ENCODE data around the gene ARHGAP18.

The ARHGAP18 gene

DNA sequence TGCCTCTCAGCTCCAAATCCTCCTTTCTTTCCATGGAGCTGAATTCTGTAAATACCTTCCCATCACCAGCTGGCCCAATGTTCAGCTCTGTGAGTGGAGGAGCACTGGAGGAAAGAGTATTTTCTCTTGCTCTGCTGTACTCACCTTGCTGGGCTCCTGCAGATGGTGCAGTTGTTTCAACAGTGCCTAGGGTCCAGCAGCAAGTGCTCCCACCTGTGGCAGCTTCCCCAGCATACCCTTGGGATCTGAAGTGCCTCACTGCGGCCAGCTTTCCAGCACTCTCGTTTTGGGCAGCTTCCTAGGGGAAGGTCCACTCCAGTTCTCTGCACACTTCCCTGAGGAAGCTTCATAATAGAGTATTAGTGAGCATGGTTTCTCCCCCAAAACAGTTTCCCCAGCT, 170.9 kb downstream of the ARHGAP18 start:
- no peaks in the 10 kb centered on the region for H3K27me3 Mint-ChIP-seq (ENCODE audit: low read depth, poor library complexity)
- no peaks in the 10 kb centered on the region for H3K4me1 Mint-ChIP-seq
- H3K36me3 Mint-ChIP-seq (ENCODE audit: low read depth): no peaks in the 10 kb centered on the region
- DNase-seq: no peak
- H3K9me3 Mint-ChIP-seq: peaks cover 1% of the 10 kb centered on the region
- no peak overlapping the region for H3K4me3 Mint-ChIP-seq
- TF ChIP-seq, protein P1, sequence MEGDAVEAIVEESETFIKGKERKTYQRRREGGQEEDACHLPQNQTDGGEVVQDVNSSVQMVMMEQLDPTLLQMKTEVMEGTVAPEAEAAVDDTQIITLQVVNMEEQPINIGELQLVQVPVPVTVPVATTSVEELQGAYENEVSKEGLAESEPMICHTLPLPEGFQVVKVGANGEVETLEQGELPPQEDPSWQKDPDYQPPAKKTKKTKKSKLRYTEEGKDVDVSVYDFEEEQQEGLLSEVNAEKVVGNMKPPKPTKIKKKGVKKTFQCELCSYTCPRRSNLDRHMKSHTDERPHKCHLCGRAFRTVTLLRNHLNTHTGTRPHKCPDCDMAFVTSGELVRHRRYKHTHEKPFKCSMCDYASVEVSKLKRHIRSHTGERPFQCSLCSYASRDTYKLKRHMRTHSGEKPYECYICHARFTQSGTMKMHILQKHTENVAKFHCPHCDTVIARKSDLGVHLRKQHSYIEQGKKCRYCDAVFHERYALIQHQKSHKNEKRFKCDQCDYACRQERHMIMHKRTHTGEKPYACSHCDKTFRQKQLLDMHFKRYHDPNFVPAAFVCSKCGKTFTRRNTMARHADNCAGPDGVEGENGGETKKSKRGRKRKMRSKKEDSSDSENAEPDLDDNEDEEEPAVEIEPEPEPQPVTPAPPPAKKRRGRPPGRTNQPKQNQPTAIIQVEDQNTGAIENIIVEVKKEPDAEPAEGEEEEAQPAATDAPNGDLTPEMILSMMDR (IDR thresholded peaks at IDR 0.05): no peak
- no peak overlapping the region for H3K27ac Mint-ChIP-seq

DNA sequence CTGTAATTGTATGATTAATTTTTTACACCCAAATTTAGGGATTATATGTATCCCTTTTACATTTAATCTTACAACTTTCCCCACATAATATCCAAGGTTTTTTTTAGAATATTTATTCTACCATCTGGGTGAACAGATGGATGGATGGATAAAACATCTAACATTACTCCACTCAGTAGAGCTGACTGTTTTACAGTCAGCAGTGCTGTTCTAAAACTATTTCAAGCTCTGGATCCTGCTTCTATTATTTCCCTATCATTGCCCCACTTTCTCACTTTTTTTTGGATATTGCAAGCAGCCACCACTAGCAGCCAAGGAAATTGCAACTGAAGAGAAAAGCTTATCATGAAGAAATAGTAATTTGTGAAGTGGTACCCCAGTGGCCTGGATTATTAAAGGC, 173.7 kb downstream of the ARHGAP18 start:
- Mint-ChIP-seq H3K4me3 (no peak overlapping the region), H3K4me1 (no peaks in the 10 kb centered on the region), H3K27ac (no peak overlapping the region), H3K9me3 (peaks cover 7% of the 10 kb centered on the region), H3K36me3 (ENCODE audit: low read depth) (no peaks in the 10 kb centered on the region), H3K27me3 (ENCODE audit: low read depth, poor library complexity) (no peaks in the 10 kb centered on the region)
- TF ChIP-seq, protein P1 (IDR thresholded peaks at IDR 0.05): no peak
- no peak for DNase-seq

DNA sequence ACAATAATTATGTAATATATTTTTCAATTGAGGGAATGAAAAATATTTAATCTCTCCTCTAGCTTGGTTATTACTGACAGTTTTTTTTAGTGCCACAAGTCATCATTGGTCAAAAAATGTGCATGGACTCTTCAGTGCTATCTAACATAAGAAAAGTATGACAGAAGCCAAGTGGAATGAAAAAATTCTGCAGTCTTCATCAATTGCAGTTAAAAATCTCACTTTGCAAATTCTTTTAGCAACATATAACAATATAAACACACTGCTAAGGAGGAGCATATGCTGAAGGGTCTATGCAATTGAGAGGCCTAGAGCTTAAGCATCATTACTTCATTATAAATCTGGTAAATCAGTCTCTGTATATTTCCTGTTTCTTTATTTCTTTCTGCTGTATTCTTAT, 175.1 kb downstream of the ARHGAP18 start:
- H3K9me3 Mint-ChIP-seq: peaks cover 7% of the 10 kb centered on the region

More for the DNA sequence above, 175.1 kb downstream of the ARHGAP18 start:
- no peaks in the 10 kb centered on the region for H3K27me3 Mint-ChIP-seq (ENCODE audit: low read depth, poor library complexity)
- H3K4me1 Mint-ChIP-seq: no peaks in the 10 kb centered on the region
- H3K4me3 Mint-ChIP-seq: no peak overlapping the region
- TF ChIP-seq, protein P1 (IDR thresholded peaks at IDR 0.05): no peak
- no peak overlapping the region for H3K27ac Mint-ChIP-seq
- H3K36me3 Mint-ChIP-seq (ENCODE audit: low read depth): no peaks in the 10 kb centered on the region
- DNase-seq: no peak
